Fibroblast of skin of abdomen (primary cell): ENCODE measurements around the gene RTRAF. TPM values are rescaled to one million over a fixed set of nuclear protein-coding genes. Genes with fewer than 3 reads are reported as not detected.

ENCODE experiments used
- DNase-seq: peaks from one replicate; pipeline ENCODE4 v3.0.0-alpha.2; 2013
- polyA plus RNA-seq, 2 experiments: library from polyadenylated mRNA; unstranded; fragments of 120-200 nt; gene quantifications; one replicate each; pipeline ENCODE4 v1.2.1, GENCODE V29; 2013; ENCODE audit not compliant: insufficient read length in 2 of 2

RTRAF gene
- 320 TPM for polyA plus RNA-seq (2013, experiment 1 of 2; ENCODE audit: insufficient read length)
- 325 TPM for polyA plus RNA-seq (2013, experiment 2 of 2; ENCODE audit: insufficient read length)

GRCh38 chr14:51989293-51990234 lies at the start of gene RTRAF:
Gene RTRAF, plus strand, starts transcription at chr14:51989546. Its CDS starts 94 bp downstream, at chr14:51989640.
- DNase-seq, result peak; percentile 93

DNA sequence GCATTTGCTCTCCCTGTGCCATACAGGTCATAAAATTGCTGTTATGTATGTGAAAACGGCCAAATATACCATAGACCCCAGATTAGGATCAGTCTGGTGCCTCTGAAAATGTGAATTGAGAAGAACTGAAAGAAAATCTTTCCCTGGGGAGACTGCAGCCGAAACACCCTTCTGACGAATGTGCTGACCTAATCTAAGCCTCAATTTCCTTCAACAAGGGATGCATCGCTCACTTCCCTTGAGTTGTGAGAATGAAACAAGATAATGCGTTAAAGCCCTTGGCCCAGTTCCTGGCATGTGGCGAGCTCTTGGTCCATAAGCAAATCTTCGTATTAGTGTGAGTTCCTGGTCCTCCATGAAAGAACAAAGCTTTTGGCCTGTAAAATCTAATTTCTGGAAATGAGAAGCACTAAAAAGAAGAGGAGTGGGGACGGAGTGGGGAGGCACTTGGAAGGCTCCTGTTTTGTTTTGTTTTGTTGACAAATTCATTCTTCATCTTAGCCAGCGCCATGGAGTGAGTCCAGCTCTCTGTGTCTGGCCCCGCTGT lies 49.5 kb upstream of the RTRAF start:
- DNase-seq, result no peak

GRCh38 chr14:51942971-51943370 lies 46.4 kb upstream of the RTRAF start:
- DNase-seq, result no peak

DNA sequence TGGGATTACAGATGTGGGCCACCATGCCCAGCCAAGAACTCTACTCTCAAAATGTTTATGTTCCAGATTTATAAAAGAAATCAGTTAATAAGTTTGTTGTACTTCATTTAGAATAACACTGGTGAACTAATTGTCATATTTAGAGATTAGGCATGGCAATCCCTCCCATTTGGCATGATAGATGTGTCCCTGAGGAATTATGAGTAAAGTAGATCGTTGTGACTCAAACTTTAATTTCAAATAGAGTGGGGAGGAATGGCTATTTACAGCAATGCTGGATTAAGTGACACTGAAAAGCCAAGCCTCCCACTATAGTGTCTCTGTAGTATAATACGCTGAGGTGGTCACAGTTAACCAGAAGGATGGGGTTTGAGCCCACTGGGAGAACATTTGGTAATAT lies 39.3 kb upstream of the RTRAF start:
- DNase-seq, result no peak

GRCh38 chr14:51951656-51952055 lies 37.7 kb upstream of the RTRAF start:
- no peak for DNase-seq

- DNase-seq, result no peak
Observed at GRCh38 chr14:51954031-51954430, 35.3 kb upstream of the RTRAF start.

- no peak for DNase-seq
Observed at GRCh38 chr14:51954657-51955056, 34.7 kb upstream of the RTRAF start.

- DNase-seq, result peak; percentile 30
Observed at GRCh38 chr14:51957950-51958349, 31.4 kb upstream of the RTRAF start.

DNA sequence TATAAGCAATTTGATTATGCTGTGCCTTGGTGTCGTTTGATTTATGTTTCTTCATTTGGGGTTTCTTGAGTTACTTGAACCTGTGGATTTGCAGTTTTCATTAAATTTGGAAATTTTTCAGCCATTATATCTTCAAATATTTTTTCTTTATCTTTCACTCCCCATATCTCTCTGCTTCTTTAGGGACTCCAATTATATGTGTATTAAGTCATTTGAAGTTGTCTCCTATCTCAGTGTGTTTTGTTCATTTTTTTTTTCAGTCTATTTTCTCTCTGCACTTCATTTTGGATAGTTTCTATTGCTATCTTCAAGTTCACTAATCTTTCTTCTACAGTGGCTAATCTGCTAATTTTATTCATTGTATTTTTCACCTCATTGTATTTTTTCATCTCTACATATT lies 29.4 kb upstream of the RTRAF start:
- DNase-seq, result no peak

- DNase-seq, result no peak
Observed at GRCh38 chr14:51960866-51961265, 28.5 kb upstream of the RTRAF start.

DNA sequence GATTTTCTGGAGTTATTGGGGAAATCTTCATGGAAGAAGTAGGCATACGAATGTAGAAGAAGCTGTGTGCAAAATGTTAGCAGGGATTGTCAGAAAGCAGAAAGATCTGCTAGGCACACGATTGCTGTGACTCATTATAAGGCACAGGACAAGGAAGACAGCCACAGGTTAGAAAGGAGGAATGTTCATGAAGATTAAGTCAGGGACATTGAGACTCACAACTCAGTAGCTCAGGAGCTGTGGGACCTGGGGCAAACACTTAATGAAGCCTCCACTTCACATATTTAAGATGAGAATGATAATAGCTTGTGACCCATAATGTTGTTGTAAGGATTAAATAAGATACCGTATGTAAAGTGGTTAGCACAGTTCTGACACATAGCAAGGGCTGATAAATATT lies 26.6 kb upstream of the RTRAF start:
- DNase-seq, result peak; percentile 26

DNA sequence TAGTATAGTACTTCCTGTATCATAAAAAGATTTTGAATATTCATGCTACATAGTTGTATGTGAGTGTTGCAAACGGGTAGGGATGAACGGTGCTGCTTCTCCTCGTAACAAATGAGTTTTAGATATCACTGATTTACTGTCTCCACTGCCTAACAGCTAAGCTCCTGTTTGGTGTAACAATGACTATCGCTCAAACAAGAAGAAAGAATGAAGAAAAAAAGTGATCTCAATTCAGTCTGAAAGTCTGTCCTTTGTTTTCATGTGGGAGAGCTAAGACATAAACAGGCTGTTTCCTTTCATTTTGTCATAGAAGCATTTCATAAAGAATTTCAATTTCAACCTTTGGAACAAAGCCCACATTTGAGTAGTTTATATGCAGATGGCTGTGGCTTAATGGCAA lies 26.1 kb upstream of the RTRAF start:
- DNase-seq, result peak; percentile 36

- DNase-seq, result peak; percentile 48
Observed at GRCh38 chr14:51967521-51967920, 21.8 kb upstream of the RTRAF start.

DNA sequence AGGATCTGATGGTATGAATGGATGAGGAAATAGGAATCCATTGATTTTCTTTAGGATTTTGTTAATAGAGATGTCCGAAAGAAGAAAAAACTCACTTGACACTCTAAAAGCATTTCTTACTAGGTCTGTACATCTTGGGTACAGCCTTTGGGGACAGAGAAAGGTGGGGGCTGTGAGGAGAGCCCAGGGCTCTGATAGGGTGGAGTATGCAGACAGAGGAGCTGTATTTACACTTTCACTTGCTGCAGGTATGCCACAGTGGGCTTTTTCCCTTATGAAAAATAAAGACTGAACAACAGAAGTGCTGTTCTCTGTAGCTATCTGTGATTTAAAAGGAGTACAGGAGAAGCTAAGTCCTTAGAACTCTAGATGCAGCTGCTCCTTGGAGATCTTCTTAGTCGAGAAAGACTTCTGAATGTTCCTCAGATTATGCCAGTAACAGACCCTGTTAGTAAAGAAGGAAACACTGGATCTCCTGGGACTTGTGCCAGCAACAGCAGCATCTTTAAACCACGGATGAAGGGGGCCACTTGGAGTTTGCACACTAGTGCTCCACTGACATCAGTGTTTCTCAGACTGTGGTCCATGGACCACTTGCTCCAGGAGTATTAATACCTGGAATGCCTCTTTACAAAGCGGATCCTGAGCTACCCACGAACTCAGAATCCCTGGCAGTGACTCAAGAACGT lies 19.4 kb upstream of the RTRAF start:
- no peak for DNase-seq

DNA sequence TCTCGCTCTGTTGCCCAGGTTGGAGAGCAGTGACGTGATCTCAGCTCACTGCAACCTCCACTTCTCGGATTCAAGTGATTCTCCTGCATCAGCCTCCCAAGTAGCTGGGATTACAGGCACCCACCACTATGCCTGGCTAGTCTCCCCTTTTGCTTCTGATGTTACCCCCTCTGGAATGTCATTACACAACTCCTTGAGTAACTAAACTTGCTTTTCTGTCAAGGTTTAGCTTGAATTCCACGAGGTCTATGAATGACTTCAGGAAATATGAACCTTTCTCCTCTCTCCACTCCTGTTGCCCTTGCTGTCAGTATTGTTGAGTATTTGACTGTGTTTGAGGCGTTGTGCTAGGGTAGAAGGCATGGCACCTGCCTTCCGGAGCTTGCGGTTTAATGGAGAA lies 16.8 kb upstream of the RTRAF start:
- DNase-seq, result no peak

- no peak for DNase-seq
Observed at GRCh38 chr14:51977075-51977474, 12.3 kb upstream of the RTRAF start.

GRCh38 chr14:51978681-51979085 lies 10.7 kb upstream of the RTRAF start:
- no peak for DNase-seq

GRCh38 chr14:51979088-51979709 lies 10.1 kb upstream of the RTRAF start:
- DNase-seq, result peak; percentile 73

- DNase-seq, result no peak
Observed at GRCh38 chr14:51981218-51981854, 8.0 kb upstream of the RTRAF start.

- no peak for DNase-seq
Observed at GRCh38 chr14:51988221-51988620, 1.1 kb upstream of the RTRAF start.

GRCh38 chr14:51990488-51990887 lies 1.1 kb downstream of the RTRAF start:
- DNase-seq, result no peak

- no peak for DNase-seq
Observed at GRCh38 chr14:51993285-51993920, 4.1 kb downstream of the RTRAF start.
